HG02610 (cell line): Measurements from ENCODE around the gene NRAP.

Source experiments
- ATAC-seq: cut with Tn5 transposase; IDR thresholded peaks from one replicate; pipeline ENCODE4 v1.9.1; 2021; ENCODE audit warnings: mild to moderate bottlenecking, moderate library complexity; ENCODE audit not compliant: unreplicated experiment

NRAP gene

DNA sequence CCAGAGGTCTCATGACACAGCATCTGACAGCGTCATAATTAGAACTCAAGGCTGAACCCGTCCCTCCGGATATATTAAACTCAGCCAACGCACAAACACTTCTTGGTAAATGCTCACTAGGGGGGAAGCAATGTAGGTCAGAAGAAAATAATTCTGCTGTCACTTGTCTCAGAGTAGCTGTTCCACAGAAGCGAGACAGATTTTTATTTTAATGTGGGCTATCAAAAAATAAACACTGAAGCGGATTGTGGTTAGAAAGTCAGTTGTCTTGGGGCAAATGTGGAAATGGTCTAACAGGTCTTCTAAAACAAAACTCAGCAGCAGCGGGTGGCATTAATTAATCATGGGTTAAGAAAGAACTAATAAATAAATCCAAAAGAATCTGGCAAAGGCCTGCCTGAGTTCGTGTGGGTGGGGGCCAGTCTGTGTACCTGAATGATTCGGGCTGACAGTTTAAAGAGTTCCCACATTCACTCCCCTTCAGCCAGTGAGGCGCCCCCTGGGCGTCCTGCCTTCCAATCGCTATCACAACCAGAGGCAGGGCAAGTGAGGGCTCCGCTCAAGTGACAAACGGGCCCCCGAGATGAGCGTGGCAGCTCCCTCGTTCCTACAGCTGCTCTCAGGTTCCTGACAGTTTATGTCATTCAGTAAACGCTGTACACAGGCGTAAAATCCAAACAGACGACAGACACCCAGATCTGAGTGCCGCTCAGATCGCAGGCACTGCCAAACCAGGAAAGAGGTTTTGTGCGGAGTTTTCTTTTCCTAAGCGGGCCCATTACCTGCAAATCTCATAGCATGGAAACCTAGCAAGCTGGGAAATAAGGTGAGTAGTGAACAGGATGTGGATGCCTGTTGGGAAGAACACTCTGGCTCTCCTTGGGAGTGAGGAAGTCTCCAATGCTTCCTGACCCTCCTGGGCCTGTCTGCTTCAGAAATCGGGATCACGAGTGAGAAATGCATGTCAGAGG lies 52.9 kb downstream of the NRAP start:
- no peak for ATAC-seq

GRCh38 chr10:113609704-113610108 lies 54.1 kb downstream of the NRAP start:
- ATAC-seq: no peak

- ATAC-seq: no peak
Measured at GRCh38 chr10:113605268-113605978, 58.4 kb downstream of the NRAP start.

GRCh38 chr10:113604572-113604971 lies 59.3 kb downstream of the NRAP start:
- no peak for ATAC-seq

GRCh38 chr10:113603057-113603777 lies 60.6 kb downstream of the NRAP start:
- no peak for ATAC-seq

- no peak for ATAC-seq
Measured at GRCh38 chr10:113600569-113600968, 63.3 kb downstream of the NRAP start.

DNA sequence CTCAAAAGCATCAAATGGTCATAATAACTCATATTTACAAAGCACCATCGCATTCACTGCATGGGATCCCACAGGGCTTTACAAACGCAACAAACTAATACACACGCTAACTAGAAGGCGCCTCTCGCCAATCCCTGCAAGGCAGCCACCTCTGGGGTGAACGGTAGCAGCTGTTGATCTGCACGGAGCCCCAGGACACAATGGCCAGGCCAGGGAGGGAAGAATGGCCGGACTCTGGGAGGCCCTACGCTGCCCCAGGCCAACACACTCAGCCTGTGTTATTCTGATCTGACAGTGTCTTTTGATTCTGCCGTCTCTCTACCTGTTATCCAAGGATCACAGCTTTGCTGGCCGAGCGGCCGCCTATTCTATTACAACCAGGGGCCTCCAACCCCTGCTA lies 69.2 kb downstream of the NRAP start:
- ATAC-seq: no peak

GRCh38 chr10:113592380-113592779 lies 71.5 kb downstream of the NRAP start:
- no peak for ATAC-seq

- ATAC-seq: no peak
Measured at GRCh38 chr10:113590581-113590980, 73.3 kb downstream of the NRAP start.

GRCh38 chr10:113589201-113589770 lies 74.6 kb downstream of the NRAP start:
- no peak for ATAC-seq

DNA sequence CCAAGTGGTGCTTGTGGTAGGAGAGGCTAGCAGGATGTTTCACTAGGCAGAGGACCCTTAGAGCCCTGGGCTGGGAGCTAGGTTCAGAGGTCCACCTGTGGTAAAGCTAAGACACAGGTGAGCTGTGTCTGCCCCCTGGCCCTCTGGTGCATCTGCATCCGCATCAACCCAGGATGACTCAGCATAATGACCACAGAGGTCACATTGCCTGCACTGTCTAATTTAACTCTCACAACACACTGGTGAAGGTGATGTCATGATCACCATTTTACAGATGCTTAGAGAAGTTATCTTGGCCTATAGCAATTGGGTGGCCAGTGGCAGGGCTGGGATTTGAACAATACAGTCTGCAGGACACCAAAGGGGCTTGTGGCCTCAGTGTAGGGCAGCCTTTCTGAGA lies 77.9 kb downstream of the NRAP start:
- no peak for ATAC-seq

DNA sequence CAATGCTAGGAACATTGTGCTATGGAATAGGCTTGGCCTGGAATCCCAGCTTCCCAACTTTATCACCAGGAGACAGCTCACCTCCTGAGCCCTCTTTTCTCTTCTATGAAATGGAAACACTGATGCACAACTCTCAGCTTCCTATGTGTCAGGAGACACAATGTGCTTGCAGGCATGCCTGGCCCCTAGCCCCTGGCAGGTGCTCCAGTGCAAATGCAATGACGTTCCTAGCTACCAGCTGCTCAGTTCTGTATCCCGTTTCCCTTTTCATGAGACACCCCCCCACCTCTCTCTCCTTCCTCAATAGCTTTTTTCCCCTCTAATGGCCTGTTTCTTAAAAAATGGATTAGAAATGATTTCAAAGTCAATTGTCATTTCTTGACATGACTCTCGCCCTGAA lies 80.3 kb downstream of the NRAP start:
- no peak for ATAC-seq

GRCh38 chr10:113581092-113581491 lies 82.7 kb downstream of the NRAP start:
- no peak for ATAC-seq

DNA sequence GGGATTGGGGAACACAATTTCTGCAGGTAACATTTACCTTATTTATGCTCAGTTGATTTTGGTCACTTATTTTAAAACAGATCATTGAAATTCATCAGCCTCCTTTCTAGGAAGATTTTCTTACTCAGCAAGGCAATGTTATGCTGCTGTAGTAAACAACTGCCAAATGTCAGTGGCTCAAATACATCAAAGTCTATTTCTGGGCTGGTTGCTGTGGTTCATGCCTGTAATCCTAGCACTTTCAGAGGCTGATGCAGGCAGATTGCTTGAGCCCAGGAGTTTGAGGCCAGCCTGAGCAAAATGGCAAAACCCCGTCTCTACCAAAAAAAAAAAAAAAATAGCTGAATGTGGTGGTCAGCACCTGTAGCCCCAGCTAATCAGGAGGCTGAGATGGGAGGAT lies 85.1 kb downstream of the NRAP start:
- ATAC-seq: no peak

- ATAC-seq: no peak
Measured at GRCh38 chr10:113576852-113577251, 87.0 kb downstream of the NRAP start.

DNA sequence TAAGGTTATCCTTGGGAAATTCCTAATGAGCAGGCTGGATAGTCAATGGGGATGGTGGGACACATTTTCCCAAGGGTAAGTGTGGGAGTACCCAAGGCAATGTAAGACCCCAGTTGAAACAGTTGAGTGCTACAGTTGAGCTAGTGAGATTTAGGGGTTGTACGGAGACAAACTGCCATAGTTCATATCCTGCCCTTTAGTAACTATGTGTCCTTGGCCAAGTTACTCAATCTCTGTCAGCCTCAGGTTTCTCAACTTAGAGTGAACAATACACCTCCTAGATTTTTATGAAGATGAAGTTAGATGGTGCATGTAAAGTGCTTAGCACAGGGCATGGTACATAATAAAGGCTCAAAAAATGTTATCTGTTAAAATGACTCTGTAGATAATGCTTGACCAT lies 90.5 kb downstream of the NRAP start:
- no peak for ATAC-seq

- no peak for ATAC-seq
Measured at GRCh38 chr10:113572520-113573290, 91.1 kb downstream of the NRAP start.

DNA sequence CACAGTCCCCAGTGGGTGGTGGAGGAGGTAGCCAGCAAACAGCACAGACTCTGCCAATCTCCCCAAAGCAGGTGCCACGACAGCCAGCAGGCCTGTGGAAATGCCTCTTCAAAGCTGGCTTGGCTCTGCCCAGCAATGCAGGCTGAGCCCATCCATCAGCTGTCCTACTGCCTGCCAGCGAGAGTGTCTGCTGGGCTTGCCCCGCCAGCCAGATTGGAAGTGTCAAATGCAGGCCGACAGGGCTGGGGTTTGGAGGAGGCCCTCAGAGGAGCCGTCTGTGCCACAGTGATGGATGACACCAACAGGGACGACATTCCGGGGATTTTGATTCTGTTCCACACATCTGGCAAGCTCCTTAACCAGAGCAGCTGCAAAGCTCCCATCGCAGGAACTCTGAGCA lies 94.3 kb downstream of the NRAP start:
- no peak for ATAC-seq

- ATAC-seq: no peak
Measured at GRCh38 chr10:113566888-113567287, 97.0 kb downstream of the NRAP start.

DNA sequence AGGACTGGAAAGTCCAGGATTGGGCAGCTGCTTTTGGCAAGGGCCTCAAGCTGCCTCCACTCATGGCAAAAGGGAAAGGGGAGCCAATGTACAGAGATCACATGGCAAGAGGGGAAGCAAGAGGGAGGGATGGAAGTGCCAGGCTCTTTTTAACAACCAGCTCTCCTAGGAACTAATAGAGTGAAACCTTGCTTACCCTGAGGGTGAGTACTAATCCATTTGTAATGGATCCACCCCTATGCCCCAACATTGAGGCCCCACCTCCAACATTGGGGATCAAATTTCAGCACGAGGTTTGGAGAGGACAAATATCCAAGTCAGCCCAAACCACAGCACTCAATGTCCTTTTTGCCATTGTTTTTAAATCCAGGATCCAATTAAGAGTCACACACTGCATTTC lies 98.5 kb downstream of the NRAP start:
- no peak for ATAC-seq
